Endothelial cell of umbilical vein (primary cell): ENCODE measurements around the gene NCAPG2. TPM values are rescaled to one million over a fixed set of nuclear protein-coding genes. Genes with fewer than 3 reads are reported as not detected.
"Not testable (repeated sequence)": the region's sequence is repeated elsewhere in the genome, so short reads cannot be mapped to it uniquely, and the experiment has no call there.

Experiments
- BruUV-seq: library from RNA; stranded (reverse); fragments of 400-500 nt; replicated peaks from 2 replicates; lab custom pipeline; 2021; lab: Mats Ljungman, UMichigan
- CTCF ChIA-PET: fragments of 300-600, 350-600 bp; sonication (Branson Sonifier 250); formaldehyde crosslinking; loops from one replicate; lab custom pipeline; 2021; ENCODE audit warnings: antibody characterized with exemption, inconsistent platforms; lab: Charles Lee
- POLR2A ChIA-PET: fragments of 300-600, 350-600 bp; sonication (Branson Sonifier 250); formaldehyde crosslinking; loops from one replicate; lab custom pipeline; 2021; ENCODE audit warnings: antibody characterized with exemption, inconsistent platforms; lab: Charles Lee
- DNase-seq: peaks from one replicate; pipeline ENCODE4 v3.0.0-alpha.2; 2011; ENCODE audit warnings: low read depth, low spot score
- FAIRE-seq: peaks from 2 replicates; lab custom pipeline; 2011; peaks lifted over from hg19 to GRCh38; lab: Jason Lieb, UNC
- H2AFZ ChIP-seq: 2 replicates; pipeline ENCODE4 v1.6.0; 2012; ENCODE audit warnings: low read depth, low read length, control low read depth, inconsistent platforms
- H3K27ac ChIP-seq: 2 replicates; pipeline ENCODE4 v1.5.1; 2011; ENCODE audit warnings: low read depth, mild to moderate bottlenecking, control low read depth, low read length, moderate library complexity; ENCODE audit not compliant: insufficient read depth
- H3K27me3 ChIP-seq, 2 experiments: 2 replicates each; pipeline versions ENCODE4 v1.6.0 to v1.6.1; 2011; ENCODE audit warnings: low read length in 2 of 2, mixed read lengths in 1 of 2; ENCODE audit not compliant: control insufficient read depth in 2 of 2, insufficient read depth in 2 of 2
- H3K36me3 ChIP-seq, 2 experiments: 2 replicates in 1 of 2; 3 replicates in 1 of 2; pipeline ENCODE4 v1.5.1; 2011; ENCODE audit warnings: low read length in 2 of 2, mild to moderate bottlenecking in 1 of 2, moderate library complexity in 1 of 2; ENCODE audit not compliant: control insufficient read depth in 2 of 2, insufficient read depth in 2 of 2; ENCODE audit errors: extremely low read depth in 1 of 2
- H3K4me1 ChIP-seq: 3 replicates; pipeline ENCODE4 v1.5.1; 2011; ENCODE audit warnings: mild to moderate bottlenecking, low read length; ENCODE audit not compliant: control insufficient read depth, insufficient read depth; ENCODE audit errors: extremely low read depth
- H3K4me2 ChIP-seq: 2 replicates; pipeline ENCODE4 v1.6.1; 2011; ENCODE audit warnings: low read length, control low read depth, mixed read lengths; ENCODE audit not compliant: insufficient read depth
- H3K4me3 ChIP-seq, 3 experiments: fragments of 200-600 bp in 1 of 3; sonication (generic), shearing (Covaris generic) in 1 of 3; replicated peaks in 1 of 3; 2 replicates each; pipeline ENCODE4 v1.5.1; 2011 to 2016; ENCODE audit warnings: control low read depth in 3 of 3, low read length in 3 of 3, mild to moderate bottlenecking in 2 of 3, inconsistent platforms in 1 of 3, low read depth in 1 of 3, moderate library complexity in 1 of 3; ENCODE audit not compliant: insufficient read depth in 1 of 3
- H3K79me2 ChIP-seq: 2 replicates; pipeline ENCODE4 v1.6.0; 2012; ENCODE audit warnings: low read length, inconsistent platforms; ENCODE audit not compliant: control insufficient read depth, insufficient read depth
- H3K9ac ChIP-seq: replicated peaks from 2 replicates; pipeline ENCODE3; 2011; ENCODE audit warnings: low read length, control low read depth; ENCODE audit not compliant: insufficient read depth; ENCODE audit errors: extremely low read depth
- H3K9me1 ChIP-seq: replicated peaks from 3 replicates; pipeline ENCODE4 v1.6.0; 2011; ENCODE audit warnings: mild to moderate bottlenecking, low read length; ENCODE audit not compliant: control insufficient read depth, insufficient read depth; ENCODE audit errors: extremely low read depth
- H3K9me3 ChIP-seq: replicated peaks from 2 replicates; pipeline ENCODE4 v1.5.1; 2012; ENCODE audit warnings: low read length, inconsistent platforms; ENCODE audit not compliant: control insufficient read depth, insufficient read depth
- H4K20me1 ChIP-seq: replicated peaks from 2 replicates; pipeline ENCODE3; 2011; ENCODE audit warnings: mild to moderate bottlenecking, low read length; ENCODE audit not compliant: control insufficient read depth, insufficient read depth; ENCODE audit errors: extremely low read depth
- EZH2 ChIP-seq: IDR thresholded peaks from 2 replicates; pipeline ENCODE4 v1.6.1; 2012; ENCODE audit warnings: borderline replicate concordance, low read depth, mild to moderate bottlenecking, moderate library complexity, low read length, inconsistent platforms; ENCODE audit not compliant: severe bottlenecking
- FOS ChIP-seq: IDR thresholded peaks from 2 replicates; pipeline ENCODE4 v1.6.1; 2011; ENCODE audit warnings: mild to moderate bottlenecking, low read length, moderate library complexity, borderline replicate concordance; ENCODE audit not compliant: insufficient read depth
- GATA2 ChIP-seq: IDR thresholded peaks from 2 replicates; pipeline ENCODE4 v1.7.0; 2011; ENCODE audit warnings: low read depth, mild to moderate bottlenecking, moderate library complexity, mixed read lengths, low read length; ENCODE audit not compliant: insufficient read length, insufficient read depth
- JUN ChIP-seq: IDR thresholded peaks from 2 replicates; pipeline ENCODE4 v1.6.1; 2011; ENCODE audit warnings: borderline replicate concordance, low read depth; ENCODE audit not compliant: insufficient read length, insufficient read depth
- MYC ChIP-seq: IDR thresholded peaks from one replicate; pipeline ENCODE4 v1.6.1; 2011; ENCODE audit warnings: mild to moderate bottlenecking, low read depth, low read length
- POLR2A ChIP-seq: IDR thresholded peaks from 2 replicates; pipeline ENCODE4 v1.6.1; 2012; ENCODE audit warnings: low read depth, mild to moderate bottlenecking, control low read depth, low read length
- POLR2AphosphoS5 ChIP-seq: IDR thresholded peaks from 2 replicates; pipeline ENCODE4 v1.6.1; 2012; ENCODE audit warnings: low read depth, mild to moderate bottlenecking, control low read depth, low read length, moderate library complexity; ENCODE audit not compliant: insufficient read depth
- dilution Hi-C: fragments of 300-500 bp; cut with MboI; formaldehyde crosslinking; loops from one replicate; pipeline ENCODE4 v1.15.0; 2019; ENCODE audit warnings: low sequenced_read_pairs; ENCODE audit not compliant: extremely low pct_ligation_motif_present
- intact Hi-C: fragments of 100-400 bp; cut with micrococcal nuclease; formaldehyde crosslinking; loops from one replicate; pipeline ENCODE4 v1.10.0; 2022
- polyA plus RNA-seq, 4 experiments: library from polyadenylated mRNA; depleted of rRNA in 3 of 4; stranded (reverse) in 3 of 4; unstranded in 1 of 4; fragments of >200 nt; gene quantifications; 2 replicates each; pipeline versions ENCODE4 v1.2.1 to v1.2.3, GENCODE V29; 2011 to 2012; ENCODE audit warnings: missing spikeins in 1 of 4
- total RNA-seq: library from RNA; stranded (reverse); gene quantifications from 2 replicates; pipeline ENCODE4 v1.2.3, GENCODE V29; 2021
- TF ChIP-seq, protein P1 (sequence below): IDR thresholded peaks from 2 replicates; pipeline ENCODE4 v1.6.1; 2011; ENCODE audit not compliant: insufficient read depth, insufficient read length
- TF ChIP-seq, protein P2 (sequence below), 2 donors: IDR thresholded peaks; 1 replicate in 1 of 2; 2 replicates in 1 of 2; pipeline ENCODE4 v1.5.1; 2011; ENCODE audit warnings: low read length in 2 of 2, mild to moderate bottlenecking in 2 of 2, moderate library complexity in 2 of 2, control low read depth in 1 of 2, inconsistent platforms in 1 of 2, low read depth in 1 of 2; ENCODE audit not compliant: insufficient read depth in 1 of 2; ENCODE audit errors: extremely low read depth in 1 of 2

The NCAPG2 gene
- total and polyA plus RNA-seq, 2 donors (not counting 3 experiments of a cell fraction or from before 2014, with no cell fraction given) = 19.2 to 62.3 TPM

DNA sequence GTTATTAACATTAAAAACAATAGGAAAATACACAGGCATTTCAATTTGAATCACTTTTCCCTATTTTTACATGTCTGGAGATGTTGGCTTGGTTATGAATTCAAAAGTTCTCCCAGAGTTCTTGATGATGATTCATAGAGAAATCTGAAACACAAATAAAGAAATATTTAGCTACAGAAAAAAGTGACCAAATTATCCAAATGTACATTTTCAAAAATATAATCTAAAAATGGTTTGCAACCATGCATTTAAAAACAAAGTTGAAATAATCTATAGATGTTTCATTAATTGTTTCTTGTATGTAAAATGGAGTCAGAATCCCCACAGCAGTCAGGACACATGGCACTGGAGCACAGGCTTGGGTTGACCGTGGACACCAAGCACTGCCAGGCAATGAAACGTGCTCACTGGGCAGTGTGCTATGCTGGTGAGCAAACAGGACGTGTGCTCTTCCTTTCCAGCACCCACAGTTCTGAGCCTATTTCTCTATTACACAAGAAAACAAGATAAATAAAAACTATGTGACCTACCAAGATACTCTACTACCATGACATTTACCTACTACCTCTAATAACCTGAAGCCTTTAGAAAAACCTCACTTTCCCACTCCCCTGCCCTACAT lies 72.9 kb downstream of the NCAPG2 start:
- H4K20me1 ChIP-seq = no peaks in the 10 kb centered on the region
- no peak overlapping the region for H3K27ac ChIP-seq
- no peak overlapping the region for H3K4me3 ChIP-seq
- no peaks in the 10 kb centered on the region for H3K36me3 ChIP-seq
- DNase-seq (no peak), FAIRE-seq (no peak)
- CTCF ChIA-PET = no interaction called here
- no peak overlapping the region for H2AFZ ChIP-seq
- POLR2A ChIA-PET = no interaction called here
- H3K9me3 ChIP-seq = no peaks in the 10 kb centered on the region
- dilution Hi-C loops (no loop called here), intact Hi-C loops (no loop called here)
- BruUV-seq = no TSS peak
- no peak overlapping the region for H3K4me2 ChIP-seq
- H3K9ac ChIP-seq = no peak overlapping the region
- no peaks in the 10 kb centered on the region for H3K79me2 ChIP-seq
- H3K27me3 ChIP-seq = no peaks in the 10 kb centered on the region
- H3K9me1 ChIP-seq = no peaks in the 10 kb centered on the region
- H3K4me1 ChIP-seq = no peaks in the 10 kb centered on the region
- TF ChIP-seq, protein P1, sequence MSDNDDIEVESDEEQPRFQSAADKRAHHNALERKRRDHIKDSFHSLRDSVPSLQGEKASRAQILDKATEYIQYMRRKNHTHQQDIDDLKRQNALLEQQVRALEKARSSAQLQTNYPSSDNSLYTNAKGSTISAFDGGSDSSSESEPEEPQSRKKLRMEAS = no peak
- TF ChIP-seq FOS (no peak), POLR2A (no peak), GATA2 (no peak), MYC (no peak), EZH2 (no peak), JUN (no peak), POLR2AphosphoS5 (no peak)
- TF ChIP-seq, protein P2, sequence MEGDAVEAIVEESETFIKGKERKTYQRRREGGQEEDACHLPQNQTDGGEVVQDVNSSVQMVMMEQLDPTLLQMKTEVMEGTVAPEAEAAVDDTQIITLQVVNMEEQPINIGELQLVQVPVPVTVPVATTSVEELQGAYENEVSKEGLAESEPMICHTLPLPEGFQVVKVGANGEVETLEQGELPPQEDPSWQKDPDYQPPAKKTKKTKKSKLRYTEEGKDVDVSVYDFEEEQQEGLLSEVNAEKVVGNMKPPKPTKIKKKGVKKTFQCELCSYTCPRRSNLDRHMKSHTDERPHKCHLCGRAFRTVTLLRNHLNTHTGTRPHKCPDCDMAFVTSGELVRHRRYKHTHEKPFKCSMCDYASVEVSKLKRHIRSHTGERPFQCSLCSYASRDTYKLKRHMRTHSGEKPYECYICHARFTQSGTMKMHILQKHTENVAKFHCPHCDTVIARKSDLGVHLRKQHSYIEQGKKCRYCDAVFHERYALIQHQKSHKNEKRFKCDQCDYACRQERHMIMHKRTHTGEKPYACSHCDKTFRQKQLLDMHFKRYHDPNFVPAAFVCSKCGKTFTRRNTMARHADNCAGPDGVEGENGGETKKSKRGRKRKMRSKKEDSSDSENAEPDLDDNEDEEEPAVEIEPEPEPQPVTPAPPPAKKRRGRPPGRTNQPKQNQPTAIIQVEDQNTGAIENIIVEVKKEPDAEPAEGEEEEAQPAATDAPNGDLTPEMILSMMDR (IDR thresholded peaks at IDR 0.05; ENCODE audit: extremely low read depth in 1 of 2, insufficient read depth in 1 of 2, low read depth in 1 of 2, low read length in 2 of 2) = no peak

GRCh38 chr7:158626289-158626688 lies 78.3 kb downstream of the NCAPG2 start:
- POLR2A ChIA-PET = not testable (repeated sequence)

More at GRCh38 chr7:158626289-158626688, 78.3 kb downstream of the NCAPG2 start:
- H3K9me3 ChIP-seq, DNase-seq, H3K36me3 ChIP-seq, intact Hi-C loops, H3K27me3 ChIP-seq, H3K4me3 ChIP-seq, dilution Hi-C loops, H3K9me1 ChIP-seq, H3K79me2 ChIP-seq, H3K4me2 ChIP-seq, H3K9ac ChIP-seq, FAIRE-seq, BruUV-seq, H3K27ac ChIP-seq, H4K20me1 ChIP-seq, H3K4me1 ChIP-seq, H2AFZ ChIP-seq: not testable (repeated sequence)
- CTCF ChIA-PET = interaction anchor here (1.1 kb wide), 1 partner anchor 10 kb away, joined by 3 read pairs; no protein-coding TSS in a partner anchor
